Measurements from ENCODE around the gene SDF2L1. TPM values are rescaled to one million over a fixed set of nuclear protein-coding genes. Genes with fewer than 3 reads are reported as not detected.

Gene SDF2L1
- total and polyA plus RNA-seq, 9 of the 15 experiments (the other 6 are each of a cell fraction or from before 2014, with no cell fraction given) = 15.1 to 989 (median 124) TPM

DNA sequence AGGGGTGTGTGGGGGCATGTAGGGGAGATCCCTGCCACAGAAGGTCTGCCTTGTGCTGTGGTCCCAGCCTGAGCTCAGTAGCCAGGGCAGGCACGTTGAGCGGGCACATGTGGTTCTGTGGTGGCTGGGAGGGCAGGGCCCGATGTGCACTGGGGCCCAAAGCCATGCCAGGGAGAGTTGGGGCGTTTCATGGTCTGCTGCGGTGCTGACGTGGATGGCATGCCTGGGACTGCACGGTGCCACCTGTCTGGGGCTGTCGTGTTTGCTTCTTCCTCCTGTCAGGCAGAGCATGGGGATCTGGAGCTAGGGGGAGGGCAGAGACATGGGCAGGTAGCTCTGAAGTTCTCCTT lies 43.0 kb downstream of the SDF2L1 start (continued):
- no peak for TF ChIP-seq TEAD4 (IDR thresholded peaks at IDR 0.05; ENCODE audit: low read length)
- no peak for TF ChIP-seq TEAD4 (CRISPR knock-in tag; IDR thresholded peaks at IDR 0.05; ENCODE audit: borderline replicate concordance)
- TF ChIP-seq ZNF778 (CRISPR knock-in tag; IDR thresholded peaks at IDR 0.05) = no peak
- peak; percentile 22; the same call in 1 of the 2 replicates for TF ChIP-seq ZNF395 (CRISPR knock-in tag; IDR thresholded peaks at IDR 0.05)
- TF ChIP-seq ZNF311 (CRISPR knock-in tag; IDR thresholded peaks at IDR 0.05) = no peak
- TF ChIP-seq, protein P1, sequence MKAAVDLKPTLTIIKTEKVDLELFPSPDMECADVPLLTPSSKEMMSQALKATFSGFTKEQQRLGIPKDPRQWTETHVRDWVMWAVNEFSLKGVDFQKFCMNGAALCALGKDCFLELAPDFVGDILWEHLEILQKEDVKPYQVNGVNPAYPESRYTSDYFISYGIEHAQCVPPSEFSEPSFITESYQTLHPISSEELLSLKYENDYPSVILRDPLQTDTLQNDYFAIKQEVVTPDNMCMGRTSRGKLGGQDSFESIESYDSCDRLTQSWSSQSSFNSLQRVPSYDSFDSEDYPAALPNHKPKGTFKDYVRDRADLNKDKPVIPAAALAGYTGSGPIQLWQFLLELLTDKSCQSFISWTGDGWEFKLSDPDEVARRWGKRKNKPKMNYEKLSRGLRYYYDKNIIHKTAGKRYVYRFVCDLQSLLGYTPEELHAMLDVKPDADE (conservative IDR thresholded peaks at IDR 0.05; ENCODE audit: control insufficient read depth, low read depth, low read length) = peak; percentile 21; the same call in 1 of the 2 replicates
- no peak for TF ChIP-seq POLR2H (tag; IDR thresholded peaks at IDR 0.05; ENCODE audit: low read depth)
- peak; percentile 8; the same call in 1 of the 2 replicates for TF ChIP-seq RB1 (IDR thresholded peaks at IDR 0.05; ENCODE audit: low read depth)
- no peak for TF ChIP-seq ZNF239 (CRISPR knock-in tag; IDR thresholded peaks at IDR 0.05)
- TF ChIP-seq, protein P2, sequence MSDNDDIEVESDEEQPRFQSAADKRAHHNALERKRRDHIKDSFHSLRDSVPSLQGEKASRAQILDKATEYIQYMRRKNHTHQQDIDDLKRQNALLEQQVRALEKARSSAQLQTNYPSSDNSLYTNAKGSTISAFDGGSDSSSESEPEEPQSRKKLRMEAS (CRISPR knock-in tag; IDR thresholded peaks at IDR 0.05) = peak; percentile 59; the same call in 1 of the 2 replicates
- no peak for TF ChIP-seq RAD21 (CRISPR knock-in tag; conservative IDR thresholded peaks at IDR 0.05 in 1 of 2, IDR thresholded peaks at IDR 0.05 in 1 of 2)
- no peak for TF ChIP-seq PCBP2 (IDR thresholded peaks at IDR 0.05; ENCODE audit: low read depth, low read length, poor library complexity, severe bottlenecking)
- 0 out of 2 replicates have a peak, but pooled peaks have one; percentile 20 for TF ChIP-seq ZFPM2 (CRISPR knock-in tag; IDR thresholded peaks at IDR 0.05)
- TF ChIP-seq PHB (CRISPR knock-in tag; IDR thresholded peaks at IDR 0.05) = peak; percentile 8; the same call in 1 of the 2 replicates
- no peak for TF ChIP-seq ZC3H8 (IDR thresholded peaks at IDR 0.05)
- no peak for TF ChIP-seq HMGXB4 (CRISPR knock-in tag; IDR thresholded peaks at IDR 0.05)
- TF ChIP-seq STAG1 (CRISPR knock-in tag; IDR thresholded peaks at IDR 0.05; ENCODE audit: borderline replicate concordance) = peak; percentile 0; the same call in 1 of the 2 replicates
- no peak for TF ChIP-seq ZNF212 (CRISPR knock-in tag; IDR thresholded peaks at IDR 0.05)
- no peak for TF ChIP-seq TOE1 (IDR thresholded peaks at IDR 0.05; ENCODE audit: borderline replicate concordance)
- no peak for TF ChIP-seq TOE1 (CRISPR knock-in tag; IDR thresholded peaks at IDR 0.05; ENCODE audit: borderline replicate concordance, low read depth)
- TF ChIP-seq ZNF79 (CRISPR knock-in tag; IDR thresholded peaks at IDR 0.05; ENCODE audit: low read depth) = no peak
- TF ChIP-seq ZNF431 (CRISPR knock-in tag; IDR thresholded peaks at IDR 0.05) = no peak
- no peak for TF ChIP-seq FOS (IDR thresholded peaks at IDR 0.05; ENCODE audit: extremely low read depth, insufficient read length)
- 0 out of 2 replicates have a peak, but pooled peaks have one; percentile 71 for TF ChIP-seq ZNF511 (CRISPR knock-in tag; IDR thresholded peaks at IDR 0.05)
